Measurements from ENCODE around the gene PGC.

Gene PGC

GRCh38 chr6:41748542-41748941, 1.3 kb upstream of the PGC start:
- TF ChIP-seq CTCF (IDR thresholded peaks at IDR 0.05), result no peak

- no peak for TF ChIP-seq CTCF (IDR thresholded peaks at IDR 0.05)
These were observed 893 bp upstream of the PGC start for GRCh38 chr6:41748102-41748477.

DNA sequence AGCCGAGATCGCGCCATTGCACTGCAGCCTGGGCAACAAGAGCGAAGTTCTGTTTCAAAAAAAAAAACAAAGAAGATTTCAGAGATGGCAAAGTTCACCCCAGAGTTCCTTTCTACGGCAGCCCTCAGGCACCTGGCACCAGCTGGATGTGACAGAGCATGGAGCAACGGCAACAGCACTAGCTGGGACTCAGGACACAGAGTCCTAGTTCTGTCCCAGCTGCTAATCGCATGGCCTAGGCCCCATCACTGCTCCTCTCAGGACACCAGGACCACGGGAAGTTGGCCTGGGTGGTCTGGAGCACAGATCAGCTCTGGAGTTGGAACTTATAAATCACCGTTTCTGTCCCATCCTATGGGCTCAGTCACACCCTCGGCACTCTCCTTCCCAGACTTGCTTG, 1.1 kb downstream of the PGC start:
- no peak for TF ChIP-seq CTCF (IDR thresholded peaks at IDR 0.05)

GRCh38 chr6:41744236-41744787, 2.9 kb downstream of the PGC start:
- TF ChIP-seq CTCF (IDR thresholded peaks at IDR 0.05), result no peak

- no peak for TF ChIP-seq CTCF (IDR thresholded peaks at IDR 0.05)
These were observed 3.6 kb downstream of the PGC start for GRCh38 chr6:41743406-41744235.

- TF ChIP-seq CTCF (IDR thresholded peaks at IDR 0.05), result no peak
These were observed 5.3 kb downstream of the PGC start for GRCh38 chr6:41741625-41742490.

DNA sequence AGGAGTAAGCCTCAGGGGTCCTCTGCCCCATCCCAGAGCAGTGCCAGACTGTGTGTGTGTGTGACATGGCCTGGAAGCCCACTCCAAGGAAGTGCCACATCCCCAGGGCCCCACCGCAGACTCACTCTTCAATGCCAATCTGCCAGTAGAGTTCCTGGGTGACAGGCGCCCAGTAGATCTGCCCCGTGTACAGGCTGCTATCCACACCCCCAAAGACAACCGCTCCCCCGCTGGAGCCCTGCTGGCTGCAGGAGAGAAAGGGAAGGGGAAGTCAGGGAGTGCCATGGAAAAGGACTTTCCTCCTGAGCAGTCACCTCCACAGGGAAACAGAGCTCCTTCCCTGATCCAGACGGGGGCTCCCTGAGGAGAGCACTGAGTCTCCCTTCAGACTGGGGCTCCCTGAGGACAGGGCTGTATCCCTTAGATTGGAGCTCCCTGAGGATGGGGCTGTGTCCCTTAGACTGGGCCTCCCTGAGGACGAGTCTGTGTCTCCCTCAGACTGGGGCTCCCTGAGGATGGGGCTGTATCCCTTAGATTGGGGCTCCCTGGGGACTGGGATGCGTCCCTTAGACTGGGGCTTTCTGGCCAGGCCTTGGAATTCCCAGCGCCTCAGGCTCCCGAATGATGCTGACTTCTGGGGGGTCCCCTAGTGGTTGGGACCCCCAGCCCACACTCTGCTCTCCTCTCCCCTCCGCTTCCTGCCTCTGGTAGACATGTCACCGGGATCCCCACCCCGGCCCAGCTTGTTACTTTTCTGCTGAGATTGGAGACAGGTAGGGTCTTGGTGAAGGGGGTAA, 6.6 kb downstream of the PGC start:
- no peak for TF ChIP-seq CTCF (IDR thresholded peaks at IDR 0.05)
